Stimulated activated CD4-positive, alpha-beta T cell treated with anti-CD3 and anti-CD28 coated beads, Interleukin-4, amount 100 ng/mL, for 1 hour (primary cell): ENCODE measurements around the gene TXNRD2.
"Not testable (repeated sequence)": the region's sequence is repeated elsewhere in the genome, so short reads cannot be mapped to it uniquely, and the experiment has no call there.

Source experiments
- DNase-seq: peaks from one replicate; pipeline ENCODE4 v3.0.0-alpha.2; 2020

The TXNRD2 gene

GRCh38 chr22:19942157-19943081 is 801 bp upstream of the TXNRD2 start:
- no peak for DNase-seq

- no peak for DNase-seq
These were observed 868 bp downstream of the TXNRD2 start for GRCh38 chr22:19940536-19941364.

- DNase-seq: no peak
These were observed 3.8 kb downstream of the TXNRD2 start for GRCh38 chr22:19937616-19938473.

- DNase-seq: no peak
These were observed 5.1 kb downstream of the TXNRD2 start for GRCh38 chr22:19936513-19936912.

- not testable (repeated sequence) for DNase-seq
These were observed 6.4 kb downstream of the TXNRD2 start for GRCh38 chr22:19935123-19935718.

- no peak for DNase-seq
These were observed 8.0 kb downstream of the TXNRD2 start for GRCh38 chr22:19933341-19934241.

- no peak for DNase-seq
These were observed 9.0 kb downstream of the TXNRD2 start for GRCh38 chr22:19932367-19933206.

- no peak for DNase-seq
These were observed 10.1 kb downstream of the TXNRD2 start for GRCh38 chr22:19931514-19931913.

GRCh38 chr22:19930551-19931486 is 10.8 kb downstream of the TXNRD2 start:
- DNase-seq: no peak

GRCh38 chr22:19929586-19930550 is 11.8 kb downstream of the TXNRD2 start:
- no peak for DNase-seq

- DNase-seq: no peak
These were observed 13.4 kb downstream of the TXNRD2 start for GRCh38 chr22:19928207-19928606.

- DNase-seq: no peak
These were observed 13.9 kb downstream of the TXNRD2 start for GRCh38 chr22:19927696-19928095.

- DNase-seq: not testable (repeated sequence)
These were observed 15.6 kb downstream of the TXNRD2 start for GRCh38 chr22:19926028-19926427.

- DNase-seq: no peak
These were observed 17.6 kb downstream of the TXNRD2 start for GRCh38 chr22:19923914-19924513.

- DNase-seq: no peak
These were observed 20.0 kb downstream of the TXNRD2 start for GRCh38 chr22:19921544-19922081.

- no peak for DNase-seq
These were observed 21.8 kb downstream of the TXNRD2 start for GRCh38 chr22:19919701-19920363.
